GM19397 (cell line): ENCODE measurements around the gene MRPS6.

Experiments
- ATAC-seq: cut with Tn5 transposase; IDR thresholded peaks from one replicate; pipeline ENCODE4 v1.9.1; 2021; ENCODE audit warnings: mild to moderate bottlenecking, moderate library complexity; ENCODE audit not compliant: unreplicated experiment

The MRPS6 gene

DNA sequence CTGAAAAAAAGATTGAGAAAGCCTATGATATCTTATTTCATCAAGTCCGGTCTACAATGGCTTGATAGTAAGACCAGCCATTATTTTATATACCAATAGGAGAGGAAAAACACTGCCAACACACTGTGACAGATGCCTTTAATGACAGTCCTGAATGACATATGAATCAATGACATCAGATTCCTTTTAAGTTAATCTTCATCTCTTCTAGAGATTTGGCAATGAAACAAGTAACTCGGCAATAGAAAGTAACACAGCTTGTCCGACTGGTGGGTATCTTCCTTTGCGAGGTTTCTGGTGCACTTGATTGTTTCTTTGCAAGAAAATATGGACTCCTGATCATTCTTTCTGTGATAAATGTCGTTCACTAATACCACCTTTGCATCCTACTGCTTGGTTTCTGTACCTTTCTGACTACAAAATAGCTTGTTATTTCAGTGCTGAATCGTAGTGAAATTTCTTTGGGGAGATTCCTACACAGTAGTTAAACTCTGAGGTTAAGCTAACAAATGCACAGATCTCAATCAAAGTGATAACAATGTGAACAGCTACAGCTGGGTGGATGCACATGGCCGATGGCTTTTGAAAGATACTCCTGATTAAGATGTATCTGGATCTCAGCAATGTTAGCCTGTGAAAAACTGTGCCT, 104.7 kb downstream of the MRPS6 start:
- no peak for ATAC-seq

DNA sequence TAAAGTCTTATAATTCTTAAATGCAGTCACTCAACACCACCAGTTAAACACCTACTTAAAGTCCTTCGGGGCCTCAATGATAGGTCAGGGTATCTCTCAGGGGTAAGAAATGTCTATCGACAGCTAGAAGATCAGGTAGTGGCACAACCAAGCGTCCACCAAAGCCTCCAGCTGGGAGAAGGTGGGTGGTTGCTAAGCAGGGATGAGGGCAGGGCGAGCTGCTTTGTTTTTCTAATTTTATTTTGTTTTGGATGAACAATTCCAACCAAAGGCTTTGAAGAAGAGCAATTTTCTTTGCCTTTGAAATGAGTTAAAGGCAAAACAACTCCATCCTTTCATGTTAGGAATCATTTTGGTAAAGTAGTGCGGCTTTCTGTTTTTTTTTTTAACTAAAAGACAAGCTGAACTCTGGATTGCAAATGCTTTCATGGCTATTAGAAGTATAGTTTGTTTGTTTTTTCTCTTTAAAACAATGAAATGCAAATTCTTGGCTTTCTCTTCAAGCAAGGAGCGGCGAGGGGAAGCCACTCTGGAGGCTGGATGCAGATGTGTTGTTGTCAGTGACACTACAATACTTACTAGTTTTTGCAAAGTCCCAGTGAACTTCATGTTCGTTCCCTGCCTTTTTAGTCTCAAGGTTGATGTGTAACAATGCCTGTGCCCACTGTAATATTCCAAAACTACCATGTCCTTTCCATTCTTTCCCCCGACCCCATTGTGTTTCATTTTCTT, 106.0 kb downstream of the MRPS6 start:
- ATAC-seq, result no peak

- no peak for ATAC-seq
These were observed 107.0 kb downstream of the MRPS6 start for GRCh38 chr21:34180407-34180806.

DNA sequence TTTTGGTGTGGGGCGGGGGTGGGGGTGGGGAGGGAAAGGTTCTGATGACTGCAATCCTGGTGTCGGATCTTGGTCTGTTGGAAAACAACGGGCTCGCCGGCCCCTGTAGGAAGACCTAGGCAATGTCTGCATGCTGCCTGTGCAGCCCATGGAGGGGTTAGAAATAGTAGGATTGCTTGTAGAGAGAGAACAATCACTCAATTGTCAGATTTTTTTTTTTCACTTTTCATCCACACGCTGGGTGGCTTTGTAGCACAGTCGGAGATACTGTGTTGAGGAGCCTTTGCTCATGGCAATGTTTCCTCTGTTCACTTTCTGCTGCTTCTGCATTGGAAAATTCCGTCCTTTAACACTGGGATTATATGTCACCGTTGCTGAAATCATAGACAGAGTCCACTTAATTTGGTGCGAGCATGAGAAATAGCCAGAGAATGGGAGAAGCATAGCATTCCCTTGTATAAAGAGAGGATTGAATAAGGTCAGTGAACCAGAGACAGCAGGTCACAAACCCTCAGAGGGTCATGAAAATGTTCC, 107.5 kb downstream of the MRPS6 start:
- ATAC-seq, result no peak

GRCh38 chr21:34181431-34182039, 108.2 kb downstream of the MRPS6 start:
- ATAC-seq, result no peak

DNA sequence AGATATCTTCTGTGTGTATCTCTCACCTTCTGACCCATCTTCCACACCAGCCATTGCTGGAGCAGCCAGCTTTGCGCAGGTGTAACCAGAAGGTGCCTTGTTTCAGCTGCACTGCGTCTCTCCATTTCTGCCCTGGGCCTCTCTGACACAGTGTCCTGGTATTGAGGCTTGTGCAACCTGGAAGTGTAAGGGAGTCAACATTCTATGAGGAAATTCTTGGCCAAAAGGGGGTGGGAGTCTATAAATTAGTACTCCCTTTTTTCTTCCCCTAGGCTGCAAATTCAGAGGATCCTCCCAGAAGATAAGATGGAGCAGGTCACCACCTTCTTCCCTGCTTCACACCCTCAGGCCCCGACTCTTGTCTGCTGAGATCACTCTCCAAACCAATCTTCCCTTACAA, 109.1 kb downstream of the MRPS6 start:
- no peak for ATAC-seq

GRCh38 chr21:34183331-34183928, 110.1 kb downstream of the MRPS6 start:
- no peak for ATAC-seq

DNA sequence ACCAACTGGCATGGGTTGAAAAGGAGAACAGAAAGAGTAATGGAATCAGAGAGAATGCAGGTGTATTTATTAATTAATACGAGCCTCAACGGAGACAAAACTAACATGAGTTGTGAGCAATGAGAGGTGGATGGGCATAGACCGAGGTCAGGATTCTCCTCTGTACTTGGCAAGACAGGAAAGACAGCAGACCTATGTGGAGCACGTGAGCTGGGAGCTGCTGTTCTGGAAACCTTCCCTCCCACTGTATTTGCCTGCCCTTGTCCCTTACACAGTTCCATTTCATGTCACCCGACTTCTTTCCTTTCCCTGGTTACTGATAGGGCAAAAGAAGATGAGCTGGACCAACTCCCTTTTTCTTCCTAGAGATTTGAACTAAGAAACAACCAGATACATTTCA, 110.9 kb downstream of the MRPS6 start:
- no peak for ATAC-seq

DNA sequence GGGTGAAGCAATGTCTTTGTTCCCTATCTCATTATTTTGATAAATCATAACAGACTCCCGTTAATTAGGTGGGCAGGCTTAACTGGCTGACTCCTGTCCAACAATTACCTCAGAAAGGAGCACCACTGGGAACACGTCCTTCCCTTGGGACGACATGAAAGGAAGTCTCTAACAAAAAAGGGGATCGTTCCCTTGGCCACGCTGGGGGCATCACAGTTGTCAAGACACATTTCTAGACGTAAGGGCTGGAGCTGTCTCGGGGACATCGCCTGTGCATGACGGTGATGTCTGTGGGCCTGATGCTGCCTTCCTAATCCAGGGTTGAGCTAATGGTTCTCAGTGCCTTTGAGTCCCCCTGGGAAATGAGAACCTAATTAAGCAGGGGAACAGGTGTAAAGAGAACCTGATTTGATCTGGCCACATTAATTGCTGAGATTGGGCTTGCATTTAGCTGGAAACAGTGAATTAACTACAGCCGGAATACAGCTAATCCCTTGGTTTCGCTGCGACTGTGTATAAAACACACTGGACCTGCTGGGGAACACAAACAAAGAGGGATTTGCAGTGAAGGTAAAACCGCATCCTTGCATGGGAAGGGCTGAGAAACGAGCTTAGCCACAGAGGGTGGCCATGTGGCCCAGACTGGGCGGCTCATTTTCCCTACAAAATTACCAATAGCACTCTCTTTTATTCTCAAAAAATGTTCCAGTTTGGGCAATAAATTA, 111.8 kb downstream of the MRPS6 start:
- no peak for ATAC-seq

GRCh38 chr21:34186109-34186719, 112.8 kb downstream of the MRPS6 start:
- no peak for ATAC-seq

DNA sequence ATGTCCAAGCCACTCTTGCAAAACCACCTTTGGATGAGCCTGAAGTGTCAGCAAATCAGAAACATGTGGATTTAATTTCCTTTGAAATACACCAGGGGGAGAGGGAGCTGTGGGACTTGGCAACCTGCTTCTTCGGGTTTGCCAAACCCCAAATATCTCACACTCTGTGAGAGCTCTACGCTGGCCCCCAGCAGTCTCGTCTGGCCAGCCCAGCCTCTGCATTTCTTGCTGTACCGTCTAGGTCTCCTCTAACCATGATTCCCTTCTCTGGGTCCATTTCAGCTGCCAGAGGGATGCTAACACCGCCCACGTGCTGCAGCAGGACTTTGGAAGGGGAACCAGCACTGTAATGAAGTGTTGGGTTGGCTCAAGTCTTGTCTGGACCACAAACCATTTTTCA, 114.6 kb downstream of the MRPS6 start:
- no peak for ATAC-seq

DNA sequence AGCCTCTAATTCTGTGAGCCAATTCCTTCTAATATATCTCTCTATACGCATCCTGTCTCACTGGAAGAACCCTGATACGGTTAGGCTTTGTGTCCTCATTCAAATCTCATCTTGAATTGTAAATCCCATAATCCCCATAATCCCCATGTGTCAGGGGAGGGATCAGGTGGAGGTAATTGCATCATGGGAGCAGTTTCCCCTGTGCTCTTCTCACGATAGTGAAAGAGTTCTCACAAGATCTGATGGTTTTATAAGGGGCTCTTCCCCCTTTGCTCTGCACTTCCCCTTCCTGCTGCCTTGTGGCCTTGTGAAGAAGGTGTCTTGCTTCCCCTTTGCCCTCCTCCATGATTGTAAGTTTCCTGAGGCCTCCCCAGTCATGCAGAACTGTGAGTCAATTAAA, 116.1 kb downstream of the MRPS6 start:
- no peak for ATAC-seq

DNA sequence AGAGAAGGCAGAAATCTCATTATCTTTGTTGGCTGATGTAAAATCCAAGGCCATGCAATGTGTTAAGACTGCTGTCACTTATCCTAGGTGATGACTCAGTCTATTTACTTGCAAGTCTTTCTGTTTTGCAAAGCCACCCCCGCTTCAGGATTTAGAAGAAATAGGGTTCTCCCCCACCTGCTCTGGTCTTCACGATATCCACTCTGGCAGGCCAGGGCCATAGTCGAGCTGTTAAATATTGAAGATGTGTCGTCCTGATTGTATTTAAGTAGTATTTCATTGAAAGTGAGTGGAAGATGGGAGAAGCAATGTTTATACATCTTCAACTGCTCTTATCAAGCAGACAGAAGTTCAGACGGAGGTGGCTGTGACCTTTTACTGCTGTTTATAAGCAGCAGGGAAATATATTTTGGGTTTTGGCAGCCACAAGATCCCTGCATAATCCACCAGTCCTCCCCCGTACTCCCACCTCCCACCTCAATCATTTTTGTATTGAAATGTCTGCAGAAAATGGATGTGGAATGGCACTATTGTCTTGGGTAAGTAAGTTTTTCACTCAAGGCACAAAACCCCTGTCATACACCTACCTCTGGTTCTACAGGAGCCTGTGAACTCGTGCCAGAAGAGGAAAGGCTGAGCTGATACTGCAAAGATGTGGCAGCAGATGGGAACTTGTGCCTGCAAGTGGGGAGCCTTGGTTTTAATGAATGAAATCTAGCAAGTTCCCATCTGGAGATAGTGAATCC, 117.4 kb downstream of the MRPS6 start:
- ATAC-seq, result no peak

DNA sequence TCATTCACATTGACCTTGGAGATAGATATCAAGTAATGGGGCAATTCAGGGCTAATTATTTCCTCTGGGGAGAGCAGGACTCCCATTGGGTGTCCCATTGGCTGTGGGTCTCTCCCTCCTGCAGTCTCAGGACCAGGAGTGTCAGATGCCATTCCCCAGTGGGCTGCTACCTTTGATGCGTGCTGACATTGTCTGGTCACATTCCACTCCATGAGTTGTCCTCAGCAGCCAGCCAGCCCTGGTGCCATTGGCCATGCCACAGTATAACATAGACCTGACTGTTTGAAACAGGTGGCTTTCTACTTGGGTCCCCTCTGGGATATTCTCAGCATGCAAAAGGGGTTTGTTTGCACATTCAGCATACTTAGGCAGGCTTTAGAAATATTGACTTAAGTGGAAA, 118.5 kb downstream of the MRPS6 start:
- ATAC-seq, result no peak
